H1 (cell line): Measurements from ENCODE around the gene LFNG. TPM values are rescaled to one million over a fixed set of nuclear protein-coding genes. Genes with fewer than 3 reads are reported as not detected.

Experiments
- BRCA1 ChIP-seq: IDR thresholded peaks from 2 replicates; pipeline ENCODE4 v1.6.1; 2012; ENCODE audit warnings: low read depth, low read length, improper control_type of control experiment
- CBX8 ChIP-seq: fragments of 300-800, 300-1000 bp; sonication (generic); IDR thresholded peaks from 2 replicates; pipeline ENCODE4 v1.7.1; 2016; ENCODE audit warnings: low read depth, low read length, borderline replicate concordance
- CEBPB ChIP-seq: IDR thresholded peaks from 2 replicates; pipeline ENCODE4 v1.6.1; 2012; ENCODE audit warnings: low read depth, low read length
- E2F6 ChIP-seq: IDR thresholded peaks from 2 replicates; pipeline ENCODE4 v1.6.1; 2012; ENCODE audit warnings: inconsistent platforms
- EGR1 ChIP-seq: IDR thresholded peaks from 2 replicates; pipeline ENCODE4 v1.6.1; 2011; ENCODE audit warnings: low read depth, low read length, borderline replicate concordance
- EP300 ChIP-seq, 2 experiments: IDR thresholded peaks; 1 replicate in 1 of 2; 2 replicates in 1 of 2; pipeline ENCODE4 v1.6.1; 2011 to 2012; ENCODE audit warnings: low read depth in 2 of 2, low read length in 2 of 2, mild to moderate bottlenecking in 2 of 2, borderline replicate concordance in 1 of 2, inconsistent platforms in 1 of 2, moderate library complexity in 1 of 2
- EZH2 ChIP-seq: fragments of 200-600 bp; sonication (generic); IDR thresholded peaks from 2 replicates; pipeline ENCODE4 v1.7.1; 2012; ENCODE audit warnings: low read depth, mild to moderate bottlenecking, moderate library complexity, low read length, inconsistent platforms; ENCODE audit not compliant: severe bottlenecking
- GTF2F1 ChIP-seq: IDR thresholded peaks from 2 replicates; pipeline ENCODE4 v1.6.1; 2012; ENCODE audit warnings: low read depth, low read length, improper control_type of control experiment, borderline replicate concordance
- HDAC2 ChIP-seq, 2 experiments: fragments of 300-600 bp in 1 of 2; sonication (generic) in 1 of 2; IDR thresholded peaks; 2 replicates each; pipeline ENCODE4 v1.6.1; 2011 to 2012; ENCODE audit warnings: low read depth in 2 of 2, low read length in 2 of 2, mild to moderate bottlenecking in 2 of 2, moderate library complexity in 2 of 2, borderline replicate concordance in 1 of 2, inconsistent platforms in 1 of 2
- KDM4A ChIP-seq: IDR thresholded peaks from one replicate; pipeline ENCODE4 v1.7.1; 2012; ENCODE audit warnings: low read depth, mild to moderate bottlenecking, moderate library complexity, low read length, inconsistent platforms; ENCODE audit not compliant: severe bottlenecking
- KDM5A ChIP-seq: fragments of 200-600 bp; IDR thresholded peaks from 2 replicates; pipeline ENCODE4 v1.7.1; 2012; ENCODE audit warnings: mild to moderate bottlenecking, low read length, inconsistent platforms, mixed read lengths
- PHF8 ChIP-seq: fragments of 200-600 bp; sonication (generic); conservative IDR thresholded peaks from 2 replicates; pipeline ENCODE4 v1.7.1; 2012; ENCODE audit warnings: low read depth, mild to moderate bottlenecking, inconsistent platforms, low read length, moderate library complexity
- POLR2AphosphoS5 ChIP-seq: IDR thresholded peaks from 2 replicates; pipeline ENCODE4 v1.6.1; 2011; ENCODE audit warnings: low read depth, low read length
- RXRA ChIP-seq: IDR thresholded peaks from 2 replicates; pipeline ENCODE4 v1.6.1; 2011; ENCODE audit warnings: low read depth, mild to moderate bottlenecking, low read length, moderate library complexity; ENCODE audit not compliant: insufficient read depth
- SIN3A ChIP-seq, 2 experiments: IDR thresholded peaks in 1 of 2; conservative IDR thresholded peaks in 1 of 2; 2 replicates each; pipeline ENCODE4 v1.6.1; 2011 to 2012; ENCODE audit warnings: low read length in 2 of 2, improper control_type of control experiment in 1 of 2, low read depth in 1 of 2, mild to moderate bottlenecking in 1 of 2
- SIX5 ChIP-seq: IDR thresholded peaks from 2 replicates; pipeline ENCODE4 v1.6.1; 2011; ENCODE audit warnings: mild to moderate bottlenecking, low read depth, low read length
- SP2 ChIP-seq: IDR thresholded peaks from 2 replicates; pipeline ENCODE4 v1.6.1; 2012; ENCODE audit warnings: mild to moderate bottlenecking, low read length, inconsistent platforms
- TAF1 ChIP-seq: IDR thresholded peaks from 2 replicates; pipeline ENCODE4 v1.6.1; 2011; ENCODE audit warnings: mild to moderate bottlenecking, low read depth, low read length
- TAF7 ChIP-seq: optimal IDR thresholded peaks from 2 replicates; pipeline ENCODE3; 2011; ENCODE audit warnings: low read depth, mild to moderate bottlenecking, inconsistent platforms, low read length, moderate library complexity, borderline replicate concordance
- TBP ChIP-seq: IDR thresholded peaks from 2 replicates; pipeline ENCODE4 v1.6.1; 2011; ENCODE audit warnings: low read depth, low read length, improper control_type of control experiment
- TCF12 ChIP-seq: IDR thresholded peaks from 2 replicates; pipeline ENCODE4 v1.6.1; 2011; ENCODE audit warnings: low read depth, mild to moderate bottlenecking, low read length
- YY1 ChIP-seq: IDR thresholded peaks from 2 replicates; pipeline ENCODE4 v1.6.1; 2011; ENCODE audit warnings: low read depth, mild to moderate bottlenecking, low read length
- polyA plus RNA-seq, 7 experiments: library from polyadenylated mRNA; depleted of rRNA in 3 of 7; stranded (reverse) in 5 of 7; unstranded in 2 of 7; fragments of >200 nt in 5 of 7; fragments of 200-250 nt in 2 of 7; gene quantifications; 1 replicate in 5 of 7; 2 replicates in 1 of 7; 4 replicates in 1 of 7; pipeline versions ENCODE4 v1.2.1 to v1.2.3, GENCODE V29; 2011 to 2013; ENCODE audit warnings: missing spikeins in 2 of 7, mixed read lengths in 2 of 7
- total RNA-seq: library from RNA; stranded (reverse); fragmentation: NEBNext Ultra II Directional; extraction: Animal tissue kit (Norgen Biotek cat#: 25700); gene quantifications from 2 replicates; pipeline ENCODE4 v1.2.1, GENCODE V29; 2021

LFNG gene
- total and polyA plus RNA-seq, 2 of the 8 experiments (the other 6 are each of a cell fraction or from before 2014, with no cell fraction given), result 31.6 to 35.6 TPM

DNA sequence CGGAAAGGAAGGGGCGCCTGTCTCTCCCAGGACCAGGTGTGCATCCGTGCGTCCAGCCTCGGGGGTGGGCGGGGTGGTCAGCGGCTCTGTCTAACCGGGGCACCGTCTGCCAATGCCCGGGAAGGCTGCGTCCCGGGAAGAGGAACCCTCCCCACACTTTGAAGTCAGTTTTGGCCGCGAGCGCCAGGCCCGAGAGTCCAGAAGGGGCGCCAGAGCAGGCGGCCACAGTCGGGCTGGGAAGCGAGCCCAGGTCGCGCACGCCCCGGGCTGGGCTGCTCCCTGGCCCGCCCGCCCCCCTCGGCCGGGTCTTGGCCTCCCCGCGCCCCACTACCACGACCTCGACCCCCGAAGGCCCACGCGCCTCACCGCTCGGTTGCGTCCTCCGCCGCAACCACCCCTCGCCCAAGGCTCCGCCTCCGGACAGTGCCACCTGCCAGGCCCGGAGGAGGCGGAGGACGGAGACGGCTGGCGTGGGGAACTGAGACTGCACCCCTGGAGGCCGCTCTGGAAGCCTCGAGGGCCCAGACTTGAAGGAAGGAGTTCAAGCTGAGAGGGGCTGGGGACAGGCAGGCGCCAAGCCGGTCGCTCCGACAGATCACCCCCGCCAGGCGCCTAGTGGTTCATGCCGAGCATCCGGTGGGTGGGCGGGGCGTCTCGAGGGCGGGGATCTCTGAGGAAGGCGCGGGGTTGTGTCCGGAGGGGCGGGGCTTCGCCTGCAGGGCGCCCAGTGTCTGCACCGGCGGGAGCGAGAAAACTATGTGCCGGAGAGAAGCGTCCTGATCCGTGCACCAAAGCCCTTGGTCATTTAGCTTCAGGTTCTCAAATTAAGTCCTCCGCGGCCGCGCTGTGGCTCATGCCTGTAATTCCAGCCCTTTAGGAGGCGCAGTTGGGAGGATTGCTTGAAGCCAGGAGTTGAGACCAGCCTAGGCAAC lies 35.8 kb downstream of the LFNG start, which contains the start of gene BRAT1 (continued):
- TF ChIP-seq TAF7 (peak; percentile 52), GTF2F1 (no peak), EGR1 (no peak), SP2 (no peak), CEBPB (no peak), E2F6 (no peak), RXRA (no peak), TAF1 (peak; percentile 58; the same call in 1 of the 2 replicates), POLR2AphosphoS5 (peak; percentile 44; the same call in 1 of the 2 replicates), TBP (peak; percentile 27; the same call in 1 of the 2 replicates), PHF8 (peak; percentile 74), KDM5A (no peak), EZH2 (no peak), CBX8 (no peak), YY1 (no peak), BRCA1 (no peak; the same call in 1 of the 2 replicates), TCF12 (no peak), SIX5 (0 out of 2 replicates have a peak, but pooled peaks have one; percentile 13), HDAC2 (IDR thresholded peaks at IDR 0.05; ENCODE audit: borderline replicate concordance in 1 of 2, low read depth in 2 of 2, low read length in 2 of 2) (no peak), SIN3A (conservative IDR thresholded peaks at IDR 0.05 in 1 of 2, IDR thresholded peaks at IDR 0.05 in 1 of 2; ENCODE audit: low read depth in 1 of 2, low read length in 2 of 2) (peak; percentile 31 to 63; a peak in 2 of 4 replicates), KDM4A (peak; percentile 58), EP300 (IDR thresholded peaks at IDR 0.05; ENCODE audit: borderline replicate concordance in 1 of 2, low read depth in 2 of 2, low read length in 2 of 2) (peak in 1 of 2 experiments; percentile 98; a peak in 2 of 3 replicates)
